ENCODE data around the gene CLEC20A. TPM values are rescaled to one million over a fixed set of nuclear protein-coding genes. Genes with fewer than 3 reads are reported as not detected.

Gene CLEC20A
- total and polyA plus RNA-seq, 9 of the 15 experiments (the other 6 are each of a cell fraction or from before 2014, with no cell fraction given) = not detected

GRCh38 chr1:178539291-178539690, 42.5 kb upstream of the CLEC20A start (continued):
- TF ChIP-seq, protein P1, sequence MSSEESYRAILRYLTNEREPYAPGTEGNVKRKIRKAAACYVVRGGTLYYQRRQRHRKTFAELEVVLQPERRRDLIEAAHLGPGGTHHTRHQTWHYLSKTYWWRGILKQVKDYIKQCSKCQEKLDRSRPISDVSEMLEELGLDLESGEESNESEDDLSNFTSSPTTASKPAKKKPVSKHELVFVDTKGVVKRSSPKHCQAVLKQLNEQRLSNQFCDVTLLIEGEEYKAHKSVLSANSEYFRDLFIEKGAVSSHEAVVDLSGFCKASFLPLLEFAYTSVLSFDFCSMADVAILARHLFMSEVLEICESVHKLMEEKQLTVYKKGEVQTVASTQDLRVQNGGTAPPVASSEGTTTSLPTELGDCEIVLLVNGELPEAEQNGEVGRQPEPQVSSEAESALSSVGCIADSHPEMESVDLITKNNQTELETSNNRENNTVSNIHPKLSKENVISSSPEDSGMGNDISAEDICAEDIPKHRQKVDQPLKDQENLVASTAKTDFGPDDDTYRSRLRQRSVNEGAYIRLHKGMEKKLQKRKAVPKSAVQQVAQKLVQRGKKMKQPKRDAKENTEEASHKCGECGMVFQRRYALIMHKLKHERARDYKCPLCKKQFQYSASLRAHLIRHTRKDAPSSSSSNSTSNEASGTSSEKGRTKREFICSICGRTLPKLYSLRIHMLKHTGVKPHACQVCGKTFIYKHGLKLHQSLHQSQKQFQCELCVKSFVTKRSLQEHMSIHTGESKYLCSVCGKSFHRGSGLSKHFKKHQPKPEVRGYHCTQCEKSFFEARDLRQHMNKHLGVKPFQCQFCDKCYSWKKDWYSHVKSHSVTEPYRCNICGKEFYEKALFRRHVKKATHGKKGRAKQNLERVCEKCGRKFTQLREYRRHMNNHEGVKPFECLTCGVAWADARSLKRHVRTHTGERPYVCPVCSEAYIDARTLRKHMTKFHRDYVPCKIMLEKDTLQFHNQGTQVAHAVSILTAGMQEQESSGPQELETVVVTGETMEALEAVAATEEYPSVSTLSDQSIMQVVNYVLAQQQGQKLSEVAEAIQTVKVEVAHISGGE (CRISPR knock-in tag; IDR thresholded peaks at IDR 0.05) = no peak
- no peak for TF ChIP-seq NCOA4 (IDR thresholded peaks at IDR 0.05; ENCODE audit: partially characterized antibody)

DNA sequence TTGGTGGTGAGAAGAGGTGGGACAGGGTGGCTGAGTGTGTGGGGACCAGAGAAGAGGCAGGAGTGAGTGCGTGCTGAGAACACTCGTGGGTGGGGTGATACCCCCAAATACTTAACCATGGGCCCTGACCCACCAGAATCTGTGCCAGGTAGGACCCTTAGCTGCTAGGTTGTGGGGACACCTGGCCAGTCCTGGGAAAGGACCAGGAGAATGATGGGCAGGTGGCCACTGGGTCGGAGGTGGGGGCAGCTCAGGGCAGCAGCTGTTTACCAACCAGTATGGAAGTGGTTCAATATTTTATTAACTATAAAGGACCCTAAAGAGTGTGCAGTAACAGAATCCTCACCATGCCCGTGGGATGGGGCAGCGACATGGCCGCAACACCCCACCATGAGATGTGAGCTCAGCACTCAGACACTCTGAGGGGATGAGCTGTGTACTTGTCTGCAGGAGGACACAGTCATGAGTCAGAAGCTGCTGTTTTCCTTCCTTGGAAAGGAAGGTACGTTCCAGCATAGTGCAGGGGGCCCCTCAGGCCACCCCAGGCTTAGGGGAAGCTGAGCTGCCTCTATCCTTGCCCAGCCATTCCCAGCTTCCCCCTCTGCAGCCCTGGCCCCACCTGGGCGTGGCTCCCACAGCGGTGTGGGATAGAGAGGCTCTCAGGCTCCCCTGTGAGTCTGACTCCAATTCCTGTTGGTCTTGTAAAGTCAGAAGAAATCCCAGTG, 41.6 kb upstream of the CLEC20A start:
- intact Hi-C loops (cut with micrococcal nuclease) = no loop called here
- ATAC-seq (no peak), FAIRE-seq (no peak), DNase-seq (ENCODE audit: extremely low read depth in 1 of 4, low spot score in 3 of 4) (no peak)
- Histone ChIP-seq H3K9ac (ENCODE audit: insufficient read depth in 1 of 2, low read depth in 2 of 2, low read length in 2 of 2) (no peak overlapping the region), H3K27ac (ENCODE audit: extremely low read depth, low read depth, low read length) (no peak overlapping the region), H3K9me1 (ENCODE audit: control insufficient read depth, insufficient read depth, low read length) (peaks cover 5% of the 10 kb centered on the region), H3K4me2 (ENCODE audit: insufficient read depth, low read length) (no peak overlapping the region), H3K27me3 (ENCODE audit: control insufficient read depth in 2 of 2, insufficient read depth in 2 of 2, low read length in 2 of 2) (peaks cover 23 to 60% of the 10 kb centered on the region in 2 experiments), H2AFZ (ENCODE audit: low read depth, low read length) (no peak overlapping the region), H3K9me3 (replicated peaks; ENCODE audit: control insufficient read depth, insufficient read depth, low read depth, low read length) (no peaks in the 10 kb centered on the region), H3K4me1 (replicated peaks in 1 of 2; ENCODE audit: control insufficient read depth in 2 of 2, insufficient read depth in 2 of 2, low read length in 2 of 2) (peaks cover 0 to 16% of the 10 kb centered on the region in 2 experiments; a peak in 4 of 5 replicates), H4K20me1 (replicated peaks; ENCODE audit: control insufficient read depth, insufficient read depth, low read length) (no peaks in the 10 kb centered on the region; the same call in 1 of the 2 replicates), H3K36me3 (ENCODE audit: control insufficient read depth, insufficient read depth, low read length) (no peaks in the 10 kb centered on the region), H3K4me3 (no peak overlapping the region), H3K79me2 (ENCODE audit: control insufficient read depth, insufficient read depth, low read length) (no peaks in the 10 kb centered on the region)
- ChIA-PET POLR2A (interaction anchor here (0.5 kb wide), 1 partner anchor 1616 kb away, joined by 3 read pairs; the partner anchor contains the start of gene QSOX1), CTCF (ENCODE audit: low intra/inter-chr PET ratio) (interaction anchor here (1.0 kb wide), 1 partner anchor 215 kb away, joined by 3 read pairs; no protein-coding TSS in a partner anchor)
- whole genome bisulfite sequencing (ENCODE audit: insufficient coverage, low coverage, missing lambda C conversion rate) = 2% methylated on average over 9 of the region's 9 CpGs
- in situ Hi-C loops (cut with MboI) = loop anchor here (10.0 to 25.0 kb wide), 2 partner anchors 466 to 824 kb away; partner anchors contain the start of gene AXDND1
- BruUV-seq (replicated peaks) = no TSS peak
- TF ChIP-seq SAFB2 (IDR thresholded peaks at IDR 0.05; ENCODE audit: borderline replicate concordance, low read depth, low read length, severe bottlenecking) = no peak
- no peak for TF ChIP-seq JUN (IDR thresholded peaks at IDR 0.05; ENCODE audit: borderline replicate concordance, low read depth, low read length)
- no peak for TF ChIP-seq JUN (CRISPR knock-in tag; IDR thresholded peaks at IDR 0.05; ENCODE audit: borderline replicate concordance)
- no peak for TF ChIP-seq XRCC4 (IDR thresholded peaks at IDR 0.05; ENCODE audit: extremely low read depth, insufficient read depth, insufficient read length)
- no peak for TF ChIP-seq PRPF4 (IDR thresholded peaks at IDR 0.05; ENCODE audit: insufficient read depth, low read depth, low read length, poor library complexity, severe bottlenecking)
- no peak for TF ChIP-seq HOXB6 (CRISPR knock-in tag; IDR thresholded peaks at IDR 0.05; ENCODE audit: borderline replicate concordance)
- TF ChIP-seq FOXJ2 (tag; IDR thresholded peaks at IDR 0.05) = no peak
- TF ChIP-seq ZNF518B (CRISPR knock-in tag; IDR thresholded peaks at IDR 0.05) = no peak

All from K562 (cell line).